Activated T-helper 1 cell treated with anti-CD3 and anti-CD28 coated beads, Interleukin-12 subunit alpha, Interleukin-12 subunit beta, Interleukin-2, Interleukin-4 antibody, amounts not matched to agents 30 ng/mL and 10 ng/mL and 1 ng/mL, durations not matched to agents 14 hours and 24 hours and 36 hours (primary cell): ENCODE results near the gene PLCL1. TPM values are rescaled to one million over a fixed set of nuclear protein-coding genes. Genes with fewer than 3 reads are reported as not detected.

ENCODE experiments used
- DNase-seq: peaks from one replicate; pipeline ENCODE4 v3.0.0; 2021; ENCODE audit warnings: low spot score
- H3K27ac Mint-ChIP-seq: one replicate; pipeline ENCODE4 v1.8.0; 2021; ENCODE audit warnings: mild to moderate bottlenecking, mixed read lengths
- H3K27me3 Mint-ChIP-seq: one replicate; pipeline ENCODE4 v1.8.0; 2022; ENCODE audit warnings: mild to moderate bottlenecking, moderate library complexity, mixed read lengths; ENCODE audit not compliant: insufficient read depth
- H3K36me3 Mint-ChIP-seq: one replicate; pipeline ENCODE4 v1.8.0; 2021; ENCODE audit warnings: low read depth, mixed read lengths
- H3K4me1 Mint-ChIP-seq: one replicate; pipeline ENCODE4 v1.8.0; 2021; ENCODE audit warnings: low read depth, mixed read lengths
- H3K4me3 Mint-ChIP-seq: one replicate; pipeline ENCODE4 v1.8.0; 2021; ENCODE audit warnings: mild to moderate bottlenecking, moderate library complexity, mixed read lengths
- H3K9me3 Mint-ChIP-seq: one replicate; pipeline ENCODE4 v1.8.0; 2021; ENCODE audit warnings: mixed read lengths
- intact Hi-C: fragments of 100-400 bp; cut with micrococcal nuclease; formaldehyde crosslinking; loops from one replicate; pipeline ENCODE4 v1.15.1; 2024
- total RNA-seq: library from RNA; stranded (reverse); gene quantifications from 2 replicates; pipeline ENCODE4 v1.2.3, GENCODE V29; 2022

The PLCL1 gene
- total RNA-seq: 0.62 and 0.78 TPM in 2 replicates

GRCh38 chr2:197804049-197804757 lies at the start of gene PLCL1:
TSS of gene PLCL1 (plus strand) at chr2:197804593.
- peaks cover 34% of the 10 kb centered on the region for H3K4me1 Mint-ChIP-seq

GRCh38 chr2:197759013-197759412 lies 45.4 kb upstream of the PLCL1 start:
- Mint-ChIP-seq H3K4me3 (no peak overlapping the region), H3K4me1 (no peaks in the 10 kb centered on the region), H3K36me3 (no peaks in the 10 kb centered on the region), H3K27ac (no peak overlapping the region), H3K27me3 (peaks cover 8% of the 10 kb centered on the region), H3K9me3 (peaks cover 13% of the 10 kb centered on the region)
- no peak for DNase-seq
- intact Hi-C loops: no loop called here

More at GRCh38 chr2:197804049-197804757, at the start of gene PLCL1:
- Mint-ChIP-seq H3K27me3 (peaks cover 29% of the 10 kb centered on the region), H3K4me3 (peak within 1 kb of the TSS; percentile 92), H3K27ac (no peak within 1 kb of the TSS), H3K9me3 (no peaks in the 10 kb centered on the region), H3K36me3 (no peaks in the 10 kb centered on the region)
- intact Hi-C loops: loop anchor here (1.0 to 5.0 kb wide), 7 partner anchors 34 to 200 kb away; partner anchors contain the start of gene MARS2
- DNase-seq: peak; percentile 88

GRCh38 chr2:197759625-197760292 lies 44.6 kb upstream of the PLCL1 start:
- Mint-ChIP-seq H3K27ac (no peak overlapping the region), H3K36me3 (no peaks in the 10 kb centered on the region), H3K9me3 (peaks cover 13% of the 10 kb centered on the region), H3K4me1 (no peaks in the 10 kb centered on the region), H3K27me3 (peaks cover 9% of the 10 kb centered on the region), H3K4me3 (no peak overlapping the region)
- no peak for DNase-seq
- intact Hi-C loops: no loop called here

GRCh38 chr2:197760293-197760657 lies 44.1 kb upstream of the PLCL1 start:
- Mint-ChIP-seq H3K27me3 (peaks cover 11% of the 10 kb centered on the region), H3K4me1 (no peaks in the 10 kb centered on the region), H3K9me3 (peaks cover 13% of the 10 kb centered on the region), H3K36me3 (no peaks in the 10 kb centered on the region), H3K4me3 (no peak overlapping the region), H3K27ac (no peak overlapping the region)
- no peak for DNase-seq
- intact Hi-C loops: no loop called here

GRCh38 chr2:197777823-197778407 lies 26.5 kb upstream of the PLCL1 start:
- Mint-ChIP-seq H3K27ac (no peak overlapping the region), H3K9me3 (no peaks in the 10 kb centered on the region), H3K4me1 (no peaks in the 10 kb centered on the region), H3K4me3 (no peak overlapping the region), H3K27me3 (peaks cover 10% of the 10 kb centered on the region), H3K36me3 (no peaks in the 10 kb centered on the region)
- intact Hi-C loops: loop anchor here (1.0 to 5.0 kb wide), 6 partner anchors 71 to 519 kb away; partner anchors contain the start of genes HSPE1, MOB4 and SF3B1
- peak; percentile 6 for DNase-seq

GRCh38 chr2:197779261-197779660 lies 25.1 kb upstream of the PLCL1 start:
- Mint-ChIP-seq H3K27me3 (peaks cover 13% of the 10 kb centered on the region), H3K27ac (no peak overlapping the region), H3K36me3 (no peaks in the 10 kb centered on the region), H3K9me3 (no peaks in the 10 kb centered on the region), H3K4me3 (no peak overlapping the region), H3K4me1 (no peaks in the 10 kb centered on the region)
- DNase-seq: no peak
- intact Hi-C loops: loop anchor here (2.0 to 5.0 kb wide), 4 partner anchors 262 to 518 kb away; partner anchors contain the start of genes HSPE1 and MOB4

- Mint-ChIP-seq H3K27me3 (peaks cover 6% of the 10 kb centered on the region), H3K4me1 (no peaks in the 10 kb centered on the region), H3K36me3 (no peaks in the 10 kb centered on the region), H3K4me3 (no peak overlapping the region), H3K9me3 (no peaks in the 10 kb centered on the region), H3K27ac (no peak overlapping the region)
- intact Hi-C loops: no loop called here
- DNase-seq: no peak
Observed at GRCh38 chr2:197782126-197782525, 22.3 kb upstream of the PLCL1 start.

- H3K27ac Mint-ChIP-seq: no peak within 1 kb of the TSS
- H3K27me3 Mint-ChIP-seq: peaks cover 21% of the 10 kb centered on the region
- no peaks in the 10 kb centered on the region for H3K4me1 Mint-ChIP-seq
- intact Hi-C loops: no loop called here
- no peaks in the 10 kb centered on the region for H3K36me3 Mint-ChIP-seq
- no peak for DNase-seq
- H3K9me3 Mint-ChIP-seq: no peaks in the 10 kb centered on the region
- H3K4me3 Mint-ChIP-seq: peak within 1 kb of the TSS; percentile 77
Observed at GRCh38 chr2:197784956-197785941, 19.1 kb upstream of the PLCL1 start, which contains the start of gene BOLL. TSS of gene BOLL (minus strand) at chr2:197785319. CDS start at chr2:197781850, 3,469 bp downstream.

- Mint-ChIP-seq H3K27ac (no peak overlapping the region), H3K9me3 (no peaks in the 10 kb centered on the region), H3K4me3 (peak overlapping the region; percentile 77)
Observed at GRCh38 chr2:197786010-197786877, 18.1 kb upstream of the PLCL1 start.

DNA sequence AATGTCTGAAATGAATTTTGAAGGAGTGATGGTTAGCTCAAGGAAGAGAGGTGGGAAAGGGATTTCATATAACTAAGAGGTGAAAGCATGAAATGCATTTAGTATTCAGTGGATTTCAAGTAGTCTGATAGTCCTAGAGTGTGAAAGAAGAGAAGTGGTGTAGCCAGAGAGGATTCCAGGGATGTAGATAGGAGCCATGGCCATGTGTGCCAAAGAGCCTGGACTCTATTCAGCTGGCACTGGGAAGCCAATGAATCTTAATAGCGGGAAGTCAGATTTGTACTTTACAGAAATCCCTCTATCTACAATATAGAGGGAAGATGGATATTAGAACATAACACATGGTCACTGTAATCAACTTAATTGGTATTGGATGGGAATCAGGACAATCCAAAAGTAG lies 10.9 kb upstream of the PLCL1 start:
- Mint-ChIP-seq H3K4me3 (no peak overlapping the region), H3K4me1 (no peaks in the 10 kb centered on the region), H3K27me3 (peaks cover 36% of the 10 kb centered on the region), H3K27ac (no peak overlapping the region), H3K36me3 (no peaks in the 10 kb centered on the region), H3K9me3 (peaks cover 5% of the 10 kb centered on the region)
- no peak for DNase-seq
- intact Hi-C loops: no loop called here

More at GRCh38 chr2:197786010-197786877, 18.1 kb upstream of the PLCL1 start:
- DNase-seq: peak; percentile 52
- H3K4me1 Mint-ChIP-seq: no peaks in the 10 kb centered on the region
- H3K27me3 Mint-ChIP-seq: peaks cover 27% of the 10 kb centered on the region
- intact Hi-C loops: no loop called here
- no peaks in the 10 kb centered on the region for H3K36me3 Mint-ChIP-seq

GRCh38 chr2:197795277-197795676 lies 9.1 kb upstream of the PLCL1 start:
- Mint-ChIP-seq H3K27ac (no peak overlapping the region), H3K4me3 (no peak overlapping the region), H3K27me3 (peaks cover 37% of the 10 kb centered on the region), H3K9me3 (peaks cover 5% of the 10 kb centered on the region), H3K4me1 (no peaks in the 10 kb centered on the region), H3K36me3 (no peaks in the 10 kb centered on the region)
- no peak for DNase-seq
- intact Hi-C loops: no loop called here
